SK-N-SH (cell line): ENCODE measurements around the gene GPRC5C. TPM values are rescaled to one million over a fixed set of nuclear protein-coding genes. Genes with fewer than 3 reads are reported as not detected.

ENCODE experiments used
- CTCF ChIA-PET: fragments of 300-600, 350-600 bp; formaldehyde crosslinking; extraction: SDS; loops from one replicate; lab custom pipeline; 2021; lab: Yijun Ruan, JAX
- POLR2A ChIA-PET: fragments of 350-600 bp; sonication (Branson Sonifier 250); formaldehyde crosslinking; extraction: SDS; loops from one replicate; lab custom pipeline; 2020; ENCODE audit warnings: antibody characterized with exemption, inconsistent platforms; lab: Yijun Ruan, JAX
- DNase-seq: peaks from one replicate; pipeline ENCODE4 v3.0.0; 2012
- H2AFZ ChIP-seq: fragments of 200-600 bp; sonication (generic); 2 replicates; pipeline ENCODE4 v1.8.1; 2016; ENCODE audit warnings: antibody characterized with exemption, mild to moderate bottlenecking, low read depth
- H3F3A ChIP-seq: fragments of 200-600 bp; sonication (generic); replicated peaks from 2 replicates; pipeline ENCODE3; 2016; ENCODE audit warnings: antibody characterized with exemption, mild to moderate bottlenecking; ENCODE audit not compliant: insufficient read depth
- H3K27ac ChIP-seq, 2 experiments: fragments of 200-500 bp in 1 of 2; fragments of 200-600 bp in 1 of 2; sonication (Bioruptor generic) in 1 of 2; sonication (generic), shearing (Covaris generic) in 1 of 2; 2 replicates each; pipeline versions ENCODE4 v1.5.1 to v1.6.1; 2014 to 2016; ENCODE audit warnings: low read depth in 2 of 2, inconsistent platforms in 1 of 2, low read length in 1 of 2, mild to moderate bottlenecking in 1 of 2, mixed read lengths in 1 of 2
- H3K27me3 ChIP-seq: fragments of 200-600 bp; sonication (generic), shearing (Covaris generic); 2 replicates; pipeline ENCODE4 v1.6.1; 2016; ENCODE audit warnings: mixed run types; ENCODE audit not compliant: insufficient read depth
- H3K36me3 ChIP-seq, 2 experiments: fragments of 200-500 bp in 1 of 2; fragments of 200-600 bp in 1 of 2; sonication (Bioruptor generic) in 1 of 2; sonication (generic) in 1 of 2; replicated peaks in 1 of 2; 2 replicates each; pipeline versions ENCODE3 to v1.5.1; 2014 to 2016; ENCODE audit warnings: low read length in 1 of 2, mild to moderate bottlenecking in 1 of 2; ENCODE audit not compliant: insufficient read depth in 2 of 2, control insufficient read depth in 1 of 2
- H3K4me1 ChIP-seq, 2 experiments: fragments of 200-500 bp in 1 of 2; fragments of 200-600 bp in 1 of 2; sonication (Bioruptor generic) in 1 of 2; sonication (generic), shearing (Covaris generic) in 1 of 2; 2 replicates each; pipeline versions ENCODE4 v1.5.1 to v1.6.1; 2014 to 2016; ENCODE audit warnings: low read depth in 1 of 2, low read length in 1 of 2, mixed run types in 1 of 2; ENCODE audit not compliant: insufficient read depth in 2 of 2, control insufficient read depth in 1 of 2
- H3K4me2 ChIP-seq: fragments of 200-600 bp; sonication (generic), shearing (Covaris generic); 2 replicates; pipeline ENCODE4 v1.6.1; 2017; ENCODE audit warnings: mixed run types
- H3K4me3 ChIP-seq, 2 experiments: fragments of 200-500 bp in 1 of 2; fragments of 200-600 bp in 1 of 2; sonication (Bioruptor generic) in 1 of 2; sonication (generic), shearing (Covaris generic) in 1 of 2; 2 replicates each; pipeline versions ENCODE4 v1.5.1 to v1.8.1; 2014 to 2016; ENCODE audit warnings: low read depth in 2 of 2, inconsistent platforms in 1 of 2, low read length in 1 of 2, mild to moderate bottlenecking in 1 of 2, mixed read lengths in 1 of 2, moderate library complexity in 1 of 2
- H3K79me2 ChIP-seq: fragments of 200-600 bp; sonication (generic); 2 replicates; pipeline ENCODE4 v1.8.1; 2017; ENCODE audit warnings: mild to moderate bottlenecking; ENCODE audit not compliant: insufficient read depth
- H3K9ac ChIP-seq: fragments of 200-600 bp; sonication (generic); 2 replicates; pipeline ENCODE4 v1.6.1; 2017; ENCODE audit warnings: mixed run types
- H3K9me2 ChIP-seq: fragments of 200-600 bp; sonication (generic); 2 replicates; pipeline ENCODE4 v1.6.1; 2017; ENCODE audit warnings: mixed run types
- H3K9me3 ChIP-seq: fragments of 200-600 bp; sonication (generic); 2 replicates; pipeline ENCODE4 v1.6.1; 2017; ENCODE audit warnings: mixed run types, mild to moderate bottlenecking, moderate library complexity
- H4K20me1 ChIP-seq: fragments of 200-600 bp; sonication (generic); 2 replicates; pipeline ENCODE4 v1.6.1; 2017; ENCODE audit warnings: mild to moderate bottlenecking, mixed run types; ENCODE audit not compliant: insufficient read depth
- FOSL2 ChIP-seq: IDR thresholded peaks from 2 replicates; pipeline ENCODE4 v1.4.0; 2012; ENCODE audit warnings: low read depth, mild to moderate bottlenecking, moderate library complexity, borderline replicate concordance
- FOXJ3 ChIP-seq: sonication (generic); formaldehyde crosslinking; IDR thresholded peaks from 2 replicates; pipeline ENCODE4 v1.5.1; 2020; ENCODE audit warnings: mild to moderate bottlenecking, missing genetic modification reagents
- FOXM1 ChIP-seq: IDR thresholded peaks from 2 replicates; pipeline ENCODE4 v1.4.0; 2012; ENCODE audit warnings: low read depth, mild to moderate bottlenecking
- JUND ChIP-seq: IDR thresholded peaks from 2 replicates; pipeline ENCODE4 v1.4.0; 2012
- MXI1 ChIP-seq: IDR thresholded peaks from 2 replicates; pipeline ENCODE4 v1.6.1; 2012; ENCODE audit warnings: mild to moderate bottlenecking, low read depth, low read length, improper control_type of control experiment
- NFIC ChIP-seq: IDR thresholded peaks from 2 replicates; pipeline ENCODE4 v1.4.0; 2012; ENCODE audit warnings: borderline replicate concordance
- NRF1 ChIP-seq: IDR thresholded peaks from 2 replicates; pipeline ENCODE4 v1.6.1; 2012; ENCODE audit warnings: low read depth, mild to moderate bottlenecking, low read length
- RCOR1 ChIP-seq: fragments of 150-350 bp; IDR thresholded peaks from 2 replicates; pipeline ENCODE4 v1.6.1; 2017; ENCODE audit warnings: antibody characterized with exemption, low read length
- RFX5 ChIP-seq: IDR thresholded peaks from 2 replicates; pipeline ENCODE4 v1.6.1; 2012; ENCODE audit warnings: mild to moderate bottlenecking, improper control_type of control experiment, low read length
- SIN3A ChIP-seq: IDR thresholded peaks from 2 replicates; pipeline ENCODE4 v1.6.1; 2012; ENCODE audit warnings: low read depth, mild to moderate bottlenecking, low read length, moderate library complexity, borderline replicate concordance
- TCF12 ChIP-seq: IDR thresholded peaks from 2 replicates; pipeline ENCODE4 v1.4.0; 2012
- WGBS: methylation state at CpG from one replicate; pipeline ENCODE4 v1.1.6; 2017; ENCODE audit warnings: low lambda C conversion rate; 5-methylcytosine and 5-hydroxymethylcytosine counted together
- polyA plus RNA-seq, 3 experiments: library from polyadenylated mRNA; depleted of rRNA; stranded (reverse); fragments of >200 nt; gene quantifications; 2 replicates each; pipeline ENCODE4 v1.2.3, GENCODE V29; 2012
- TF ChIP-seq, protein P1 (sequence below): fragments of 150-350 bp; IDR thresholded peaks from 2 replicates; pipeline ENCODE4 v1.6.1; 2016; ENCODE audit warnings: mild to moderate bottlenecking, low read depth, low read length
- TF ChIP-seq, protein P2 (sequence below): fragments of 200-600 bp; sonication (generic); IDR thresholded peaks from 2 replicates; pipeline ENCODE4 v1.6.1; 2017; ENCODE audit warnings: antibody characterized with exemption, mild to moderate bottlenecking, moderate library complexity
- TF ChIP-seq, protein P3 (sequence below): fragments of 150-350 bp; IDR thresholded peaks from 2 replicates; pipeline ENCODE4 v1.6.1; 2017; ENCODE audit warnings: antibody characterized with exemption, low read length, low read depth, borderline replicate concordance
- TF ChIP-seq, protein P4 (sequence below): IDR thresholded peaks from 2 replicates; pipeline ENCODE4 v1.4.0; 2012; ENCODE audit warnings: low read depth, borderline replicate concordance

The GPRC5C gene
- polyA plus RNA-seq, 1 of the 3 experiments (the other 2 are of a cell fraction) = not detected

DNA sequence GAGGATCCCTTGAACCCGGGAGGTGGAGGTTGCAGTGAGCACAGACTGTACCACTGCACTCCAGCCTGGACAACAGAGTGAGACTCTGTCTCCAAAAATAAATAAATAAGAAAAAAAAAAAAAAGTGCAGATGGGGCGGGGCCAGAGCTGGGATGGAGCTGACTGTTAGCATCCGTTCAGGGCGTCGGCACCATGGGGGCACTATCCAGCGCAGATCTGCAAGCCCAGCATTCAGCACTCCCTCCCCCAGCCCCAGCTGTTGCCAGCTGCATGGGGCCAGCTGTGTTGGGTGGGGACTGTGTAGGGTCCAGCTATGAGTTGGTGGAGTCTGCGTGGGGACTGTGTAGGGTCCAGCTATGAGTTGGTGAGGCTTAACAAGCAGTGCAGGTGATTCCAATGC lies 13.3 kb downstream of the GPRC5C start:
- 74% methylated on average over 7 of the region's 7 CpGs for WGBS
- H3K9me2 ChIP-seq = no peaks in the 10 kb centered on the region
- no peak overlapping the region for H3K9ac ChIP-seq
- no peaks in the 10 kb centered on the region for H3K27me3 ChIP-seq
- no peaks in the 10 kb centered on the region for H3K36me3 ChIP-seq
- H3K4me3 ChIP-seq = no peak overlapping the region
- H3K79me2 ChIP-seq = no peaks in the 10 kb centered on the region
- POLR2A ChIA-PET = interaction anchor here (0.6 to 1.4 kb wide), 2 partner anchors 9 to 10 kb away, joined by 3 read pairs; no protein-coding TSS in a partner anchor
- CTCF ChIA-PET = interaction anchor here (0.7 to 4.9 kb wide), 6 partner anchors 11 to 236 kb away, joined by 3 to 55 read pairs (median 3); no protein-coding TSS in a partner anchor
- no peaks in the 10 kb centered on the region for H3K9me3 ChIP-seq
- H4K20me1 ChIP-seq = no peaks in the 10 kb centered on the region
- H3K4me1 ChIP-seq = peaks cover 0 to 10% of the 10 kb centered on the region in 2 experiments; a peak in 1 of 4 replicates
- no peak for TF ChIP-seq TCF12
- TF ChIP-seq, protein P1, sequence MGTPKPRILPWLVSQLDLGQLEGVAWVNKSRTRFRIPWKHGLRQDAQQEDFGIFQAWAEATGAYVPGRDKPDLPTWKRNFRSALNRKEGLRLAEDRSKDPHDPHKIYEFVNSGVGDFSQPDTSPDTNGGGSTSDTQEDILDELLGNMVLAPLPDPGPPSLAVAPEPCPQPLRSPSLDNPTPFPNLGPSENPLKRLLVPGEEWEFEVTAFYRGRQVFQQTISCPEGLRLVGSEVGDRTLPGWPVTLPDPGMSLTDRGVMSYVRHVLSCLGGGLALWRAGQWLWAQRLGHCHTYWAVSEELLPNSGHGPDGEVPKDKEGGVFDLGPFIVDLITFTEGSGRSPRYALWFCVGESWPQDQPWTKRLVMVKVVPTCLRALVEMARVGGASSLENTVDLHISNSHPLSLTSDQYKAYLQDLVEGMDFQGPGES = no peak
- TF ChIP-seq NFIC = no peak
- no peak for TF ChIP-seq SIN3A
- TF ChIP-seq, protein P2, sequence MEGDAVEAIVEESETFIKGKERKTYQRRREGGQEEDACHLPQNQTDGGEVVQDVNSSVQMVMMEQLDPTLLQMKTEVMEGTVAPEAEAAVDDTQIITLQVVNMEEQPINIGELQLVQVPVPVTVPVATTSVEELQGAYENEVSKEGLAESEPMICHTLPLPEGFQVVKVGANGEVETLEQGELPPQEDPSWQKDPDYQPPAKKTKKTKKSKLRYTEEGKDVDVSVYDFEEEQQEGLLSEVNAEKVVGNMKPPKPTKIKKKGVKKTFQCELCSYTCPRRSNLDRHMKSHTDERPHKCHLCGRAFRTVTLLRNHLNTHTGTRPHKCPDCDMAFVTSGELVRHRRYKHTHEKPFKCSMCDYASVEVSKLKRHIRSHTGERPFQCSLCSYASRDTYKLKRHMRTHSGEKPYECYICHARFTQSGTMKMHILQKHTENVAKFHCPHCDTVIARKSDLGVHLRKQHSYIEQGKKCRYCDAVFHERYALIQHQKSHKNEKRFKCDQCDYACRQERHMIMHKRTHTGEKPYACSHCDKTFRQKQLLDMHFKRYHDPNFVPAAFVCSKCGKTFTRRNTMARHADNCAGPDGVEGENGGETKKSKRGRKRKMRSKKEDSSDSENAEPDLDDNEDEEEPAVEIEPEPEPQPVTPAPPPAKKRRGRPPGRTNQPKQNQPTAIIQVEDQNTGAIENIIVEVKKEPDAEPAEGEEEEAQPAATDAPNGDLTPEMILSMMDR = no peak
- TF ChIP-seq, protein P3, sequence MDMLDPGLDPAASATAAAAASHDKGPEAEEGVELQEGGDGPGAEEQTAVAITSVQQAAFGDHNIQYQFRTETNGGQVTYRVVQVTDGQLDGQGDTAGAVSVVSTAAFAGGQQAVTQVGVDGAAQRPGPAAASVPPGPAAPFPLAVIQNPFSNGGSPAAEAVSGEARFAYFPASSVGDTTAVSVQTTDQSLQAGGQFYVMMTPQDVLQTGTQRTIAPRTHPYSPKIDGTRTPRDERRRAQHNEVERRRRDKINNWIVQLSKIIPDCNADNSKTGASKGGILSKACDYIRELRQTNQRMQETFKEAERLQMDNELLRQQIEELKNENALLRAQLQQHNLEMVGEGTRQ = no peak
- no peak for TF ChIP-seq NRF1
- TF ChIP-seq RCOR1 = no peak
- no peak for TF ChIP-seq JUND
- TF ChIP-seq RFX5 = no peak
- TF ChIP-seq FOXJ3 (CRISPR knock-in tag) = no peak
- no peak for TF ChIP-seq MXI1
- no peak for TF ChIP-seq FOSL2
- TF ChIP-seq, protein P4, sequence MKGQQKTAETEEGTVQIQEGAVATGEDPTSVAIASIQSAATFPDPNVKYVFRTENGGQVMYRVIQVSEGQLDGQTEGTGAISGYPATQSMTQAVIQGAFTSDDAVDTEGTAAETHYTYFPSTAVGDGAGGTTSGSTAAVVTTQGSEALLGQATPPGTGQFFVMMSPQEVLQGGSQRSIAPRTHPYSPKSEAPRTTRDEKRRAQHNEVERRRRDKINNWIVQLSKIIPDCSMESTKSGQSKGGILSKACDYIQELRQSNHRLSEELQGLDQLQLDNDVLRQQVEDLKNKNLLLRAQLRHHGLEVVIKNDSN = no peak
- TF ChIP-seq FOXM1 = no peak
- H3K4me2 ChIP-seq = no peak overlapping the region
- no peaks in the 10 kb centered on the region for H3F3A ChIP-seq
- H3K27ac ChIP-seq = no peak overlapping the region
- no peak overlapping the region for H2AFZ ChIP-seq
- DNase-seq = no peak
